HEK293 (cell line): ENCODE results near the gene CCDC149.

ENCODE experiments used
- CTCF ChIP-seq: fragments of 450-650 bp; formaldehyde crosslinking; IDR thresholded peaks from 2 replicates; pipeline ENCODE4 v1.5.1; 2016; ENCODE audit warnings: missing biosample characterization, missing genetic modification characterization
- ZNF416 ChIP-seq: fragments of 450-650 bp; formaldehyde crosslinking; IDR thresholded peaks from 2 replicates; pipeline ENCODE4 v1.5.1; 2016; ENCODE audit warnings: missing biosample characterization, missing genetic modification characterization
- ZNF501 ChIP-seq: fragments of 450-650 bp; formaldehyde crosslinking; IDR thresholded peaks from 2 replicates; pipeline ENCODE4 v1.5.1; 2016; ENCODE audit warnings: missing biosample characterization, missing genetic modification characterization
- ZNF785 ChIP-seq: fragments of 450-650 bp; formaldehyde crosslinking; IDR thresholded peaks from 2 replicates; pipeline ENCODE4 v1.5.1; 2016; ENCODE audit warnings: missing biosample characterization, missing genetic modification characterization

GRCh38 chr4:24849756-24850155 lies 63.1 kb downstream of the CCDC149 start:
- no peak for TF ChIP-seq ZNF416 (tag by site-specific recombination)
- TF ChIP-seq CTCF (tag by site-specific recombination): no peak
- no peak for TF ChIP-seq ZNF785 (tag by site-specific recombination)
- no peak for TF ChIP-seq ZNF501
